ENCODE results near the gene SYT8. TPM values are rescaled to one million over a fixed set of nuclear protein-coding genes. Genes with fewer than 3 reads are reported as not detected.

Gene SYT8
- total RNA-seq, 1 donor from 2014 or later, result 0.17 TPM

- H3K4me3 ChIP-seq (ENCODE audit: low read depth, low read length), result no peak overlapping the region
- no peak for TF ChIP-seq CTCF (IDR thresholded peaks at IDR 0.05; ENCODE audit: insufficient read depth, low read length, poor library complexity, severe bottlenecking)
- DNase-seq (ENCODE audit: low read depth), result no peak
- H3K27me3 ChIP-seq (ENCODE audit: control insufficient read depth, insufficient read depth, low read length), result no peaks in the 10 kb centered on the region
- H3K36me3 ChIP-seq (ENCODE audit: control insufficient read depth, insufficient read depth, low read length), result no peaks in the 10 kb centered on the region
Observed at GRCh38 chr11:1825785-1826451, 8.9 kb upstream of the SYT8 start.

GRCh38 chr11:1826552-1827094 lies 8.2 kb upstream of the SYT8 start:
- Histone ChIP-seq H3K4me3 (ENCODE audit: low read depth, low read length) (no peak overlapping the region), H3K36me3 (ENCODE audit: control insufficient read depth, insufficient read depth, low read length) (no peaks in the 10 kb centered on the region), H3K27me3 (ENCODE audit: control insufficient read depth, insufficient read depth, low read length) (no peaks in the 10 kb centered on the region)
- DNase-seq (ENCODE audit: low read depth), result no peak
- no peak for TF ChIP-seq CTCF (IDR thresholded peaks at IDR 0.05; ENCODE audit: insufficient read depth, low read length, poor library complexity, severe bottlenecking)

- TF ChIP-seq CTCF (IDR thresholded peaks at IDR 0.05; ENCODE audit: insufficient read depth, low read length, poor library complexity, severe bottlenecking), result no peak
- H3K27me3 ChIP-seq (ENCODE audit: control insufficient read depth, insufficient read depth, low read length), result no peaks in the 10 kb centered on the region
- DNase-seq (ENCODE audit: low read depth), result peak; percentile 58
- no peaks in the 10 kb centered on the region for H3K36me3 ChIP-seq (ENCODE audit: control insufficient read depth, insufficient read depth, low read length)
- H3K4me3 ChIP-seq (ENCODE audit: low read depth, low read length), result no peak overlapping the region
Observed at GRCh38 chr11:1827095-1827813, 7.5 kb upstream of the SYT8 start.

GRCh38 chr11:1827931-1828330 lies 6.9 kb upstream of the SYT8 start:
- no peak for TF ChIP-seq CTCF (IDR thresholded peaks at IDR 0.05; ENCODE audit: insufficient read depth, low read length, poor library complexity, severe bottlenecking)
- Histone ChIP-seq H3K4me3 (ENCODE audit: low read depth, low read length) (no peak overlapping the region), H3K27me3 (ENCODE audit: control insufficient read depth, insufficient read depth, low read length) (peaks cover 1% of the 10 kb centered on the region), H3K36me3 (ENCODE audit: control insufficient read depth, insufficient read depth, low read length) (no peaks in the 10 kb centered on the region)
- no peak for DNase-seq (ENCODE audit: low read depth)

- Histone ChIP-seq H3K36me3 (ENCODE audit: control insufficient read depth, insufficient read depth, low read length) (no peaks in the 10 kb centered on the region), H3K27me3 (ENCODE audit: control insufficient read depth, insufficient read depth, low read length) (peaks cover 7% of the 10 kb centered on the region), H3K4me3 (ENCODE audit: low read depth, low read length) (no peak overlapping the region)
- no peak for TF ChIP-seq CTCF (IDR thresholded peaks at IDR 0.05; ENCODE audit: insufficient read depth, low read length, poor library complexity, severe bottlenecking)
- DNase-seq (ENCODE audit: low read depth), result no peak
Observed at GRCh38 chr11:1828542-1828941, 6.2 kb upstream of the SYT8 start.

All from kidney epithelial cell (primary cell).